ENCODE results near the gene ID3. TPM values are rescaled to one million over a fixed set of nuclear protein-coding genes. Genes with fewer than 3 reads are reported as not detected.

Gene ID3
- total RNA-seq, 4 donors from 2014 or later, result 121 to 224 (median 167) TPM

GRCh38 chr1:23530747-23531561 lies 28.3 kb downstream of the ID3 start, which contains the start of gene E2F2:
Gene E2F2 (minus strand): TSS chr1:23531233. CDS start chr1:23530793, 440 bp downstream.
- H3K27ac ChIP-seq, result peak within 1 kb of the TSS; percentile 66 to 94 (median 82)
- peaks cover 3 to 81% (median 49%) of the 10 kb centered on the region in 4 donors for H3K4me1 ChIP-seq
- H3K36me3 ChIP-seq, result no peaks in the 10 kb centered on the region
- peak; percentile 84 to 94 (median 93) for DNase-seq
- no peaks in the 10 kb centered on the region for H3K9me3 ChIP-seq
- peak within 1 kb of the TSS; percentile 45 to 74 (median 61) for H3K4me3 ChIP-seq
- TF ChIP-seq, protein P1, sequence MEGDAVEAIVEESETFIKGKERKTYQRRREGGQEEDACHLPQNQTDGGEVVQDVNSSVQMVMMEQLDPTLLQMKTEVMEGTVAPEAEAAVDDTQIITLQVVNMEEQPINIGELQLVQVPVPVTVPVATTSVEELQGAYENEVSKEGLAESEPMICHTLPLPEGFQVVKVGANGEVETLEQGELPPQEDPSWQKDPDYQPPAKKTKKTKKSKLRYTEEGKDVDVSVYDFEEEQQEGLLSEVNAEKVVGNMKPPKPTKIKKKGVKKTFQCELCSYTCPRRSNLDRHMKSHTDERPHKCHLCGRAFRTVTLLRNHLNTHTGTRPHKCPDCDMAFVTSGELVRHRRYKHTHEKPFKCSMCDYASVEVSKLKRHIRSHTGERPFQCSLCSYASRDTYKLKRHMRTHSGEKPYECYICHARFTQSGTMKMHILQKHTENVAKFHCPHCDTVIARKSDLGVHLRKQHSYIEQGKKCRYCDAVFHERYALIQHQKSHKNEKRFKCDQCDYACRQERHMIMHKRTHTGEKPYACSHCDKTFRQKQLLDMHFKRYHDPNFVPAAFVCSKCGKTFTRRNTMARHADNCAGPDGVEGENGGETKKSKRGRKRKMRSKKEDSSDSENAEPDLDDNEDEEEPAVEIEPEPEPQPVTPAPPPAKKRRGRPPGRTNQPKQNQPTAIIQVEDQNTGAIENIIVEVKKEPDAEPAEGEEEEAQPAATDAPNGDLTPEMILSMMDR (IDR thresholded peaks at IDR 0.05), result peak in 4 of 6 experiments; percentile 1 to 29 (median 10)
- peak in 1 of 2 donors; percentile 76 for TF ChIP-seq POLR2A (IDR thresholded peaks at IDR 0.05)
- H3K27me3 ChIP-seq, result no peaks in the 10 kb centered on the region

DNA sequence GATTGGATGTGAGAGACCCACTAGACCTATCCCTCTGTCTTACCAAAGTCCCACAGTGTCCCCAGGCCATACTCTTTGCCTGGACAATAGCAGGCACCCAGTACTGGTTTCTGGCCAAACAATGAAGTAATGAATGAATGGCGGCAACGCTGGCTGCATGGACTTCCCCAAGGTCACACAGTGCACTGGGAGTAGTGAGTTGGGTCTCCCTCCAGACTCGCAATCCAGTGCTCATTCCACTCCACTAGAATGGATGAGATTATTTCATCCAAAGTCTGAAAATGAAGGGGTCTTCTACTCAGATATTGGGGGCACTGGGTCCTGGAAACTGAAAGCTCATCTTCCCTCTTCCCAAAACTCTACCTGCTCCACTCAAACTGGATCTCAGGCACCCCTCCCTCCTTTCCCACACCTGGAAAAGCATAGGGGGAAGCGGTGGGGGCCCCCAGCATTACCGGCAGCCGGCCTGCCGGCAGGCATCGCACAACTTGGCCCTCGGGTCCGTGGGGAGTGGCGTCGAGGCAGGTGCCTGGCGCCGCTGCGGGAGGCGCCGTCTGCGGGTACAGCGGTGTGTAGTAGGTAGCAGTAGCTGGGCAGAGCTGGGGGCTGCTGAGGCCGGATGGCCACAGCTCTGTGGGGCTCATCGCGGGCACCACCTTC lies 29.1 kb downstream of the ID3 start:
- TF ChIP-seq, protein P1 (IDR thresholded peaks at IDR 0.05), result no peak
- TF ChIP-seq POLR2A (IDR thresholded peaks at IDR 0.05), result peak in 1 of 2 donors; percentile 4
- no peaks in the 10 kb centered on the region for H3K27me3 ChIP-seq
- peak in 1 of 3 donors; percentile 71 for DNase-seq
- H3K36me3 ChIP-seq, result no peaks in the 10 kb centered on the region
- H3K27ac ChIP-seq, result peak overlapping the region; percentile 66 to 94 (median 82)
- H3K4me3 ChIP-seq, result peak overlapping the region; percentile 45 to 74 (median 61)
- no peaks in the 10 kb centered on the region for H3K9me3 ChIP-seq
- H3K4me1 ChIP-seq, result peaks cover 3 to 88% (median 56%) of the 10 kb centered on the region in 4 donors

DNA sequence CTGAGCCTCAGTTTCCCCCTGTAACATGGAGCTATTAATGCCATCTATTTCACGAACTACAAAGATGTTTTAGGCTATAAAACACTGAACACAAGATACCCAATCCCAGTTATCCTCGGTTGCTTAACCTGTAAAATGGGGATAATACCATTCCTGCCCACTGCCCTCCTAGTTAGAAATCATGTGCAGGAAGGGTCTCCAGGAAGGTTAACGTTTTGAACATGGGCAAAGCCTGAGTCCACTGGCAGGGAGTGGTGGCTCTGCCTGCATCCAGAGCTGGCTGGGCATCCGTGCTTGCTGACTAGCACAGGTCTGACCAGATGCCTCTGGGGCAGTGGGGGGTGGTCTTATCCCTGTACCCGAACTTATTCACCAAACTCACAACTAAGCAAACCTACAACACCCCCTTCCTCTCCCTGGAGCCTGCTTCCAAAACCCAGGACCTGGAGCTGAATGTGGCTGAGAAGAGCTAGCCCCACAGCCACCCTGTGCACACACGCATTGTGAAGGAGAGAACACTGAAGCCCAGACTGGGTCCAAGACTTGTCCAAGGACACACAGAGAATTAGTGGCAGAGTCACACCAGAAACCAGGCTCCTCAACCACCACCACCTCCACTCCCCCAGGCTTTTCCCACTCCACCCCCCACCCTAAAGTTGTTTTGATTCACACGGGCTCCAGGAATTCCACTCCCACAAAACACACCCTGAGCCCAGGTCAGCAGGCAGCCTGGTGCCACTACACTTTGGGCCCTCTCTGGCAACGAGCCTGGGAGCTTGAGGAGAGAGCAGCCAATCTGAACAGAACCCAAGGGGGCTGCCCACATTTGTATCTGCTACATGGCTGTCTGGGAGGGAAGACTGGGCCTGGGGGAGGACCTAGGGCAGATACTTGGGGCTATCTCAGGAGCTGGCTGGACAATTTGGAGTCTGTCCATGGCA lies 29.9 kb downstream of the ID3 start:
- TF ChIP-seq, protein P1 (IDR thresholded peaks at IDR 0.05), result no peak
- TF ChIP-seq POLR2A (IDR thresholded peaks at IDR 0.05), result peak in 1 of 2 donors; percentile 36
- Histone ChIP-seq H3K27me3 (no peaks in the 10 kb centered on the region), H3K4me3 (peak overlapping the region in 2 of 4 donors; percentile 65 to 74), H3K4me1 (peaks cover 5 to 95% (median 64%) of the 10 kb centered on the region in 4 donors), H3K27ac (peak overlapping the region; percentile 64 to 94 (median 82)), H3K36me3 (no peaks in the 10 kb centered on the region), H3K9me3 (no peaks in the 10 kb centered on the region)
- DNase-seq, result peak in 2 of 3 donors; percentile 55 to 74

GRCh38 chr1:23528250-23528978 lies 30.9 kb downstream of the ID3 start:
- peak; percentile 52 to 92 for TF ChIP-seq POLR2A (IDR thresholded peaks at IDR 0.05)
- TF ChIP-seq, protein P1 (IDR thresholded peaks at IDR 0.05), result peak in 2 of 6 experiments; percentile 10 to 23
- Histone ChIP-seq H3K4me1 (peaks cover 8 to 89% (median 68%) of the 10 kb centered on the region in 4 donors), H3K36me3 (no peaks in the 10 kb centered on the region), H3K4me3 (peak overlapping the region in 2 of 4 donors; percentile 12 to 74), H3K27ac (peak overlapping the region; percentile 64 to 94 (median 82)), H3K27me3 (no peaks in the 10 kb centered on the region), H3K9me3 (no peaks in the 10 kb centered on the region)
- peak; percentile 66 to 96 (median 95) for DNase-seq

Data from Peyer's patch (tissue), 4 donors.